Measurements from ENCODE around the gene PLSCR4.

- TF ChIP-seq POLR2A (IDR thresholded peaks at IDR 0.05) = no peak
- no peak for TF ChIP-seq CTCF (IDR thresholded peaks at IDR 0.05)
- TF ChIP-seq EP300 (IDR thresholded peaks at IDR 0.05) = no peak
Measured at GRCh38 chr3:146164071-146164470, 86.8 kb downstream of the PLSCR4 start.
